RWPE1 (cell line): ENCODE results near the gene FBXL15.
A peak's percentile ranks its signal among the peaks of the same experiment; 100 is the strongest.

ENCODE experiments used
- CTCF ChIA-PET: fragments of 350-600 bp; sonication (Branson Sonifier 250); formaldehyde crosslinking; extraction: SDS; loops from one replicate; lab custom pipeline; 2021; lab: Yijun Ruan, JAX
- POLR2A ChIA-PET: fragments of 400-600 bp; formaldehyde crosslinking; extraction: SDS; loops from one replicate; lab custom pipeline; 2020; ENCODE audit warnings: antibody characterized with exemption; ENCODE audit not compliant: low non-redundant PET; lab: Yijun Ruan, JAX
- DNase-seq: peaks from one replicate; pipeline ENCODE4 v3.0.0; 2012; ENCODE audit warnings: low spot score
- H3K27ac ChIP-seq: fragments of 450-650 bp; 2 replicates; pipeline ENCODE4 v1.5.1; 2017
- CTCF ChIP-seq: fragments of 450-650 bp; conservative IDR thresholded peaks from 2 replicates; pipeline ENCODE4 v1.5.1; 2017; ENCODE audit warnings: low read depth, mild to moderate bottlenecking

The FBXL15 gene

GRCh38 chr10:102420714-102421506 is at the start of gene FBXL15:
Gene FBXL15, plus strand, starts transcription at chr10:102420836. Its CDS starts 294 bp downstream, at chr10:102421130.
- peak within 1 kb of the TSS; percentile 96 for H3K27ac ChIP-seq
- no peak for TF ChIP-seq CTCF
- POLR2A ChIA-PET = interaction anchor here (0.5 to 2.5 kb wide), 5 partner anchors 12 to 191 kb away, joined by 3 to 14 read pairs (median 4); partner anchors contain the start of genes C10orf95, CUEDC2 and NFKB2
- CTCF ChIA-PET = interaction anchor here (1.2 to 5.7 kb wide), 6 partner anchors 11 to 190 kb away, joined by 3 to 108 read pairs (median 22); partner anchors contain the start of gene NFKB2
- DNase-seq = peak; percentile 98

- ChIA-PET CTCF (interaction anchor here (1.5 kb wide), 1 partner anchor 52 kb away, joined by 4 read pairs; no protein-coding TSS in a partner anchor), POLR2A (no interaction called here)
- no peak for DNase-seq
- no peak overlapping the region for H3K27ac ChIP-seq
- TF ChIP-seq CTCF = no peak
Observed at GRCh38 chr10:102371295-102371694, 49.3 kb upstream of the FBXL15 start.

GRCh38 chr10:102375250-102375649 is 45.4 kb upstream of the FBXL15 start:
- no peak for TF ChIP-seq CTCF
- POLR2A ChIA-PET = interaction anchor here (0.6 kb wide), 1 partner anchor 75 kb away, joined by 3 read pairs; no protein-coding TSS in a partner anchor
- CTCF ChIA-PET = interaction anchor here (0.6 to 1.7 kb wide), 4 partner anchors 20 to 407 kb away, joined by 3 to 5 read pairs (median 4); partner anchors contain the start of gene NFKB2

GRCh38 chr10:102375867-102376266 is 44.8 kb upstream of the FBXL15 start:
- no peak for TF ChIP-seq CTCF

More at GRCh38 chr10:102375250-102375649, 45.4 kb upstream of the FBXL15 start:
- H3K27ac ChIP-seq = no peak overlapping the region
- no peak for DNase-seq

GRCh38 chr10:102376901-102377300 is 43.7 kb upstream of the FBXL15 start:
- no peak overlapping the region for H3K27ac ChIP-seq
- CTCF ChIA-PET = no interaction called here
- no peak for DNase-seq
- POLR2A ChIA-PET = no interaction called here
- no peak for TF ChIP-seq CTCF

More at GRCh38 chr10:102375867-102376266, 44.8 kb upstream of the FBXL15 start:
- ChIA-PET POLR2A (no interaction called here), CTCF (interaction anchor here (1.0 to 1.7 kb wide), 3 partner anchors 20 to 146 kb away, joined by 3 to 5 read pairs (median 4); partner anchors contain the start of gene NFKB2)
- no peak for DNase-seq
- no peak overlapping the region for H3K27ac ChIP-seq

- no peak for DNase-seq
- no peak overlapping the region for H3K27ac ChIP-seq
- no peak for TF ChIP-seq CTCF
- CTCF ChIA-PET = interaction anchor here (0.6 to 1.8 kb wide), 6 partner anchors 11 to 262 kb away, joined by 3 to 5 read pairs (median 3); no protein-coding TSS in a partner anchor
- POLR2A ChIA-PET = no interaction called here
Observed at GRCh38 chr10:102379383-102379782, 41.3 kb upstream of the FBXL15 start.
